Measurements from ENCODE around the gene VCL.

- TF ChIP-seq EP300 (conservative IDR thresholded peaks at IDR 0.05; ENCODE audit: poor library complexity, severe bottlenecking): no peak
- TF ChIP-seq TAF1 (IDR thresholded peaks at IDR 0.05; ENCODE audit: low read depth): no peak
- TF ChIP-seq, protein P1, sequence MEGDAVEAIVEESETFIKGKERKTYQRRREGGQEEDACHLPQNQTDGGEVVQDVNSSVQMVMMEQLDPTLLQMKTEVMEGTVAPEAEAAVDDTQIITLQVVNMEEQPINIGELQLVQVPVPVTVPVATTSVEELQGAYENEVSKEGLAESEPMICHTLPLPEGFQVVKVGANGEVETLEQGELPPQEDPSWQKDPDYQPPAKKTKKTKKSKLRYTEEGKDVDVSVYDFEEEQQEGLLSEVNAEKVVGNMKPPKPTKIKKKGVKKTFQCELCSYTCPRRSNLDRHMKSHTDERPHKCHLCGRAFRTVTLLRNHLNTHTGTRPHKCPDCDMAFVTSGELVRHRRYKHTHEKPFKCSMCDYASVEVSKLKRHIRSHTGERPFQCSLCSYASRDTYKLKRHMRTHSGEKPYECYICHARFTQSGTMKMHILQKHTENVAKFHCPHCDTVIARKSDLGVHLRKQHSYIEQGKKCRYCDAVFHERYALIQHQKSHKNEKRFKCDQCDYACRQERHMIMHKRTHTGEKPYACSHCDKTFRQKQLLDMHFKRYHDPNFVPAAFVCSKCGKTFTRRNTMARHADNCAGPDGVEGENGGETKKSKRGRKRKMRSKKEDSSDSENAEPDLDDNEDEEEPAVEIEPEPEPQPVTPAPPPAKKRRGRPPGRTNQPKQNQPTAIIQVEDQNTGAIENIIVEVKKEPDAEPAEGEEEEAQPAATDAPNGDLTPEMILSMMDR (IDR thresholded peaks at IDR 0.05; ENCODE audit: poor library complexity, severe bottlenecking): no peak
- no peak for TF ChIP-seq POLR2AphosphoS5 (IDR thresholded peaks at IDR 0.05)
- no peak for TF ChIP-seq REST (IDR thresholded peaks at IDR 0.05; ENCODE audit: borderline replicate concordance)
Measured at GRCh38 chr10:73948947-73949633, 48.8 kb upstream of the VCL start.
